Suprapubic skin (tissue), 4 donors: ENCODE results near the gene MGST2.

Experiments
- EP300 ChIP-seq: sonication (generic); formaldehyde crosslinking; IDR thresholded peaks from one replicate; pipeline ENCODE4 v1.6.1; 2017; ENCODE audit warnings: antibody characterized with exemption
- POLR2AphosphoS5 ChIP-seq, 3 donors: sonication (generic); formaldehyde crosslinking; IDR thresholded peaks; one replicate each; pipeline ENCODE4 v1.6.1; 2017; ENCODE audit warnings: antibody characterized with exemption in 3 of 3
- TF ChIP-seq, protein P1 (sequence below), 2 donors: fragments of 200-600 bp in 1 of 2; fragments of 450-650 bp in 1 of 2; sonication (generic) in 1 of 2; IDR thresholded peaks; one replicate each; pipeline ENCODE4 v1.5.1; 2016 to 2019; ENCODE audit warnings: antibody characterized with exemption in 2 of 2, mild to moderate bottlenecking in 1 of 2, moderate library complexity in 1 of 2

DNA sequence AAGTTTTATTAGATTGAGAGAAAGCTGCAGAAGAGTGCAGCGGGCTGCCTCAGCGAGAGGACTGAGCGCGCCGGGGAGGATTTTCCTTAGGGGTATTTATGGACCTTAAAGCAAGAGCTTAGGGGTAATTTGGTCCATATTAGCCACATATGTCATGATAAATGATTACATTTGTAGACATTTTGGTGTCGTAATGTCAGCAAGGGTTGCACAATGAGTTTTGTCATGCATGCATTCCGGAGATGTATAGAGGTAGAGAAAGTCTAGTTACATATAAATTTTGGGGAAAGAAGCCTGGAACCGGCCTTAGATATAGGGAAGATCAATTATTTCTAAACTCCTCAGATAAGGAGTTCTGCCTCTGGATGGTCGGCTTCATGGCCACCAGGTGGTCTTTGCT lies 10.0 kb downstream of the MGST2 start:
- TF ChIP-seq POLR2AphosphoS5 (IDR thresholded peaks at IDR 0.05) (no peak), EP300 (no peak)
- TF ChIP-seq, protein P1, sequence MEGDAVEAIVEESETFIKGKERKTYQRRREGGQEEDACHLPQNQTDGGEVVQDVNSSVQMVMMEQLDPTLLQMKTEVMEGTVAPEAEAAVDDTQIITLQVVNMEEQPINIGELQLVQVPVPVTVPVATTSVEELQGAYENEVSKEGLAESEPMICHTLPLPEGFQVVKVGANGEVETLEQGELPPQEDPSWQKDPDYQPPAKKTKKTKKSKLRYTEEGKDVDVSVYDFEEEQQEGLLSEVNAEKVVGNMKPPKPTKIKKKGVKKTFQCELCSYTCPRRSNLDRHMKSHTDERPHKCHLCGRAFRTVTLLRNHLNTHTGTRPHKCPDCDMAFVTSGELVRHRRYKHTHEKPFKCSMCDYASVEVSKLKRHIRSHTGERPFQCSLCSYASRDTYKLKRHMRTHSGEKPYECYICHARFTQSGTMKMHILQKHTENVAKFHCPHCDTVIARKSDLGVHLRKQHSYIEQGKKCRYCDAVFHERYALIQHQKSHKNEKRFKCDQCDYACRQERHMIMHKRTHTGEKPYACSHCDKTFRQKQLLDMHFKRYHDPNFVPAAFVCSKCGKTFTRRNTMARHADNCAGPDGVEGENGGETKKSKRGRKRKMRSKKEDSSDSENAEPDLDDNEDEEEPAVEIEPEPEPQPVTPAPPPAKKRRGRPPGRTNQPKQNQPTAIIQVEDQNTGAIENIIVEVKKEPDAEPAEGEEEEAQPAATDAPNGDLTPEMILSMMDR (IDR thresholded peaks at IDR 0.05), result no peak
